Smooth muscle cell (in vitro differentiated cells): ENCODE results near the gene B3GLCT. TPM values are rescaled to one million over a fixed set of nuclear protein-coding genes. Genes with fewer than 3 reads are reported as not detected.

Source experiments
- DNase-seq: peaks from one replicate; lab custom pipeline; 2025; ENCODE audit not compliant: unreplicated experiment; lab: John Stamatoyannopoulos, UW
- H2AFZ ChIP-seq: fragments of 200-600 bp; sonication (generic); 2 replicates; pipeline ENCODE4 v1.6.0; 2016; ENCODE audit warnings: antibody characterized with exemption, low read depth, mild to moderate bottlenecking
- H3F3A ChIP-seq: fragments of 200-600 bp; sonication (generic); 2 replicates; pipeline ENCODE4 v1.6.0; 2017; ENCODE audit warnings: antibody characterized with exemption, low read depth
- H3K27ac ChIP-seq: fragments of 200-600 bp; sonication (generic); 2 replicates; pipeline ENCODE4 v1.5.1; 2016; ENCODE audit warnings: low read depth, mild to moderate bottlenecking
- H3K27me3 ChIP-seq: fragments of 200-600 bp; sonication (generic); 2 replicates; pipeline ENCODE4 v1.6.1; 2016; ENCODE audit warnings: low read depth, mild to moderate bottlenecking
- H3K36me3 ChIP-seq: fragments of 200-600 bp; sonication (generic); 2 replicates; pipeline ENCODE4 v1.5.1; 2016; ENCODE audit warnings: low read depth
- H3K4me1 ChIP-seq: fragments of 200-600 bp; sonication (generic); 2 replicates; pipeline ENCODE4 v1.5.1; 2016; ENCODE audit warnings: low read depth
- H3K4me2 ChIP-seq: fragments of 200-600 bp; sonication (generic); 2 replicates; pipeline ENCODE4 v1.6.0; 2016; ENCODE audit warnings: mild to moderate bottlenecking
- H3K4me3 ChIP-seq: fragments of 200-600 bp; sonication (generic); 2 replicates; pipeline ENCODE4 v1.5.1; 2016; ENCODE audit warnings: mild to moderate bottlenecking
- H3K79me2 ChIP-seq: fragments of 200-600 bp; sonication (generic); 2 replicates; pipeline ENCODE4 v1.6.0; 2016; ENCODE audit warnings: low read depth, mild to moderate bottlenecking
- H3K9ac ChIP-seq: fragments of 200-600 bp; sonication (generic); 2 replicates; pipeline ENCODE4 v1.6.0; 2016; ENCODE audit warnings: low read depth
- H3K9me3 ChIP-seq: fragments of 200-600 bp; sonication (generic); replicated peaks from 2 replicates; pipeline ENCODE4 v1.5.1; 2016; ENCODE audit warnings: low read depth
- H4K20me1 ChIP-seq: fragments of 200-600 bp; sonication (generic); 2 replicates; pipeline ENCODE4 v1.6.0; 2016; ENCODE audit warnings: low read depth
- WGBS: methylation state at CpG from one replicate; pipeline ENCODE4 v1.1.7; 2016; ENCODE audit warnings: low lambda C conversion rate; 5-methylcytosine and 5-hydroxymethylcytosine counted together
- polyA plus RNA-seq: library from polyadenylated mRNA; unstranded; fragments of >200 nt; fragmentation: Nextera tagmentation; extraction: Ambion mirVana; gene quantifications from 2 replicates; pipeline ENCODE4 v1.2.1, GENCODE V29; 2016
- total RNA-seq: library from RNA; depleted of rRNA; stranded (reverse); fragments of >200 nt; gene quantifications from 2 replicates; pipeline ENCODE4 v1.2.3, GENCODE V29; 2014
- TF ChIP-seq, protein P1 (sequence below): fragments of 200-600 bp; sonication (generic); IDR thresholded peaks from 2 replicates; pipeline ENCODE4 v1.5.1; 2017; ENCODE audit warnings: borderline replicate concordance, mild to moderate bottlenecking, antibody characterized with exemption; ENCODE audit not compliant: insufficient read depth, poor library complexity, severe bottlenecking

The B3GLCT gene
- total and polyA plus RNA-seq, 2 experiments from 2014 or later = 8.0 to 17.7 TPM

GRCh38 chr13:31320946-31321345, 121.2 kb downstream of the B3GLCT start:
- no peaks in the 10 kb centered on the region for H3K79me2 ChIP-seq
- no peaks in the 10 kb centered on the region for H3F3A ChIP-seq
- H3K9me3 ChIP-seq = no peaks in the 10 kb centered on the region
- no peaks in the 10 kb centered on the region for H3K4me1 ChIP-seq
- no peaks in the 10 kb centered on the region for H3K36me3 ChIP-seq
- DNase-seq = no peak
- H3K27ac ChIP-seq = no peak overlapping the region
- H3K4me2 ChIP-seq = no peak overlapping the region
- TF ChIP-seq, protein P1, sequence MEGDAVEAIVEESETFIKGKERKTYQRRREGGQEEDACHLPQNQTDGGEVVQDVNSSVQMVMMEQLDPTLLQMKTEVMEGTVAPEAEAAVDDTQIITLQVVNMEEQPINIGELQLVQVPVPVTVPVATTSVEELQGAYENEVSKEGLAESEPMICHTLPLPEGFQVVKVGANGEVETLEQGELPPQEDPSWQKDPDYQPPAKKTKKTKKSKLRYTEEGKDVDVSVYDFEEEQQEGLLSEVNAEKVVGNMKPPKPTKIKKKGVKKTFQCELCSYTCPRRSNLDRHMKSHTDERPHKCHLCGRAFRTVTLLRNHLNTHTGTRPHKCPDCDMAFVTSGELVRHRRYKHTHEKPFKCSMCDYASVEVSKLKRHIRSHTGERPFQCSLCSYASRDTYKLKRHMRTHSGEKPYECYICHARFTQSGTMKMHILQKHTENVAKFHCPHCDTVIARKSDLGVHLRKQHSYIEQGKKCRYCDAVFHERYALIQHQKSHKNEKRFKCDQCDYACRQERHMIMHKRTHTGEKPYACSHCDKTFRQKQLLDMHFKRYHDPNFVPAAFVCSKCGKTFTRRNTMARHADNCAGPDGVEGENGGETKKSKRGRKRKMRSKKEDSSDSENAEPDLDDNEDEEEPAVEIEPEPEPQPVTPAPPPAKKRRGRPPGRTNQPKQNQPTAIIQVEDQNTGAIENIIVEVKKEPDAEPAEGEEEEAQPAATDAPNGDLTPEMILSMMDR = no peak
- no peaks in the 10 kb centered on the region for H3K27me3 ChIP-seq
- H2AFZ ChIP-seq = no peak overlapping the region
- H4K20me1 ChIP-seq = no peaks in the 10 kb centered on the region
- H3K4me3 ChIP-seq = no peak overlapping the region
- 99% methylated on average over 4 of the region's 4 CpGs for WGBS
- H3K9ac ChIP-seq = no peak overlapping the region

- H3F3A ChIP-seq = no peaks in the 10 kb centered on the region
- H3K4me3 ChIP-seq = no peak overlapping the region
- whole genome bisulfite sequencing = 89% methylated on average over 3 of the region's 3 CpGs
- H3K9ac ChIP-seq = no peak overlapping the region
- DNase-seq = no peak
- H3K9me3 ChIP-seq = no peaks in the 10 kb centered on the region
- no peak overlapping the region for H2AFZ ChIP-seq
- no peak overlapping the region for H3K27ac ChIP-seq
- no peaks in the 10 kb centered on the region for H3K27me3 ChIP-seq
- no peak overlapping the region for H3K4me2 ChIP-seq
- TF ChIP-seq, protein P1 = no peak
- H4K20me1 ChIP-seq = no peaks in the 10 kb centered on the region
- H3K4me1 ChIP-seq = no peaks in the 10 kb centered on the region
- no peaks in the 10 kb centered on the region for H3K79me2 ChIP-seq
- no peaks in the 10 kb centered on the region for H3K36me3 ChIP-seq
These were observed 121.7 kb downstream of the B3GLCT start for GRCh38 chr13:31321457-31321856.

- no peak overlapping the region for H3K4me3 ChIP-seq
- H3K9ac ChIP-seq = no peak overlapping the region
- no peaks in the 10 kb centered on the region for H3K27me3 ChIP-seq
- no peaks in the 10 kb centered on the region for H3K79me2 ChIP-seq
- H3F3A ChIP-seq = no peaks in the 10 kb centered on the region
- H2AFZ ChIP-seq = no peak overlapping the region
- DNase-seq = no peak
- H3K4me1 ChIP-seq = no peaks in the 10 kb centered on the region
- no peaks in the 10 kb centered on the region for H3K36me3 ChIP-seq
- no peaks in the 10 kb centered on the region for H3K9me3 ChIP-seq
- TF ChIP-seq, protein P1 = no peak
- 79% methylated on average over 3 of the region's 3 CpGs for WGBS
- no peaks in the 10 kb centered on the region for H4K20me1 ChIP-seq
- H3K4me2 ChIP-seq = no peak overlapping the region
- H3K27ac ChIP-seq = peak overlapping the region; percentile 7
These were observed 122.3 kb downstream of the B3GLCT start for GRCh38 chr13:31322026-31322425.

DNA sequence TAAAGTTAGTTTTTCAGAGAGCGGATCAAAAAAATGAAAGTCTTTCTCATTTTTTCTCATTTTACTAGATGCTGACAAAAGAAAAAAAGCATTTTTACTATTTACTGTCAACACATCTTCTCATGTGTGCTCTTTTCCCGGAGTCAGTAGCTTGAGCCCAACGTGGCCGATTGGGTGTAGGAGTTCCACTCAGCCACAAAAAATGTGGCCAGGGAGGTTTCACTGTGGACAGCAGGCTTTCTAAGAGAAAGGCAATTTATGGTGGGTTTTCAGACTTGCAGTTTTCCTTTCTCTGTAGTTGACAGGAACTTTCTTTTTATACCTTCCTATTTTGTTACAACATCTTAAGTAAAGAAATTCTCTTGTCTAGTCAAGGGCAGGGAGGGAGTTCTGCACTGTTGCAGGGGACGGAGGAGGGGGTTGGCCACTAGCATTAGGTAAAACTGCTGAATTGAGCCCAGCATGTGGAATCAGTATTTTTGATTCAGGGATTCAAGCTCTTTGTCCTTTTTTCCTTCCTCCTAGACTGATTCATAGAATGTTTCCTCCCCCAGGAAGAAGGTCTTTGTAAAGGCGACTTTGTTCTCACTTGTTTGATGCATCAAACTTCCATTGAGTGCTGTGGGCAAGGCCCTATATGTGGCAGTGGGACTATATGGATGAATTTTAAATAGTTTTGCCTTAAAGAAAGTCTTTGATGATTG, 123.1 kb downstream of the B3GLCT start:
- Histone ChIP-seq H3K9me3 (no peaks in the 10 kb centered on the region), H3K27me3 (no peaks in the 10 kb centered on the region), H3F3A (no peaks in the 10 kb centered on the region), H3K79me2 (no peaks in the 10 kb centered on the region), H2AFZ (no peak overlapping the region), H3K4me3 (no peak overlapping the region), H3K4me2 (no peak overlapping the region), H3K27ac (peak overlapping the region; percentile 7), H3K9ac (no peak overlapping the region), H3K36me3 (no peaks in the 10 kb centered on the region), H4K20me1 (no peaks in the 10 kb centered on the region), H3K4me1 (no peaks in the 10 kb centered on the region)
- no peak for DNase-seq
- 72% methylated on average over 6 of the region's 6 CpGs for WGBS
- TF ChIP-seq, protein P1 = no peak
